HG03280 (cell line): ENCODE data around the gene MRPL3.
"Not testable (repeated sequence)": the region's sequence is repeated elsewhere in the genome, so short reads cannot be mapped to it uniquely, and the experiment has no call there.

ENCODE experiments used
- ATAC-seq: cut with Tn5 transposase; IDR thresholded peaks from one replicate; pipeline ENCODE4 v1.9.1; 2021; ENCODE audit warnings: mild to moderate bottlenecking, moderate library complexity; ENCODE audit not compliant: unreplicated experiment

MRPL3 gene

GRCh38 chr3:131501949-131502348, 822 bp downstream of the MRPL3 start:
- ATAC-seq: no peak

- ATAC-seq: no peak
Measured at GRCh38 chr3:131494706-131495105, 8.1 kb downstream of the MRPL3 start.

- ATAC-seq: no peak
Measured at GRCh38 chr3:131491775-131492174, 11.0 kb downstream of the MRPL3 start.

GRCh38 chr3:131491084-131491483, 11.7 kb downstream of the MRPL3 start:
- ATAC-seq: no peak

- not testable (repeated sequence) for ATAC-seq
Measured at GRCh38 chr3:131486545-131486944, 16.2 kb downstream of the MRPL3 start.

GRCh38 chr3:131485119-131485518, 17.7 kb downstream of the MRPL3 start:
- no peak for ATAC-seq

GRCh38 chr3:131484496-131485111, 18.2 kb downstream of the MRPL3 start:
- ATAC-seq: no peak

GRCh38 chr3:131480116-131480515, 22.7 kb downstream of the MRPL3 start:
- no peak for ATAC-seq

- ATAC-seq: no peak
Measured at GRCh38 chr3:131477813-131478212, 25.0 kb downstream of the MRPL3 start.

GRCh38 chr3:131474115-131474514, 28.7 kb downstream of the MRPL3 start:
- ATAC-seq: no peak

- no peak for ATAC-seq
Measured at GRCh38 chr3:131470377-131470776, 32.4 kb downstream of the MRPL3 start.

- no peak for ATAC-seq
Measured at GRCh38 chr3:131458653-131459052, 44.1 kb downstream of the MRPL3 start.

- no peak for ATAC-seq
Measured at GRCh38 chr3:131457220-131457619, 45.6 kb downstream of the MRPL3 start.

GRCh38 chr3:131454501-131454900, 48.3 kb downstream of the MRPL3 start:
- ATAC-seq: no peak

GRCh38 chr3:131453533-131453932, 49.2 kb downstream of the MRPL3 start:
- no peak for ATAC-seq

GRCh38 chr3:131447349-131447748, 55.4 kb downstream of the MRPL3 start:
- no peak for ATAC-seq

GRCh38 chr3:131444180-131444579, 58.6 kb downstream of the MRPL3 start:
- no peak for ATAC-seq

GRCh38 chr3:131439084-131439483, 63.7 kb downstream of the MRPL3 start:
- ATAC-seq: no peak

GRCh38 chr3:131435000-131435399, 67.8 kb downstream of the MRPL3 start:
- ATAC-seq: no peak

GRCh38 chr3:131432441-131432840, 70.3 kb downstream of the MRPL3 start:
- no peak for ATAC-seq

GRCh38 chr3:131431754-131432153, 71.0 kb downstream of the MRPL3 start:
- ATAC-seq: no peak

GRCh38 chr3:131427226-131427625, 75.5 kb downstream of the MRPL3 start:
- ATAC-seq: no peak

GRCh38 chr3:131421957-131422498, 80.7 kb downstream of the MRPL3 start:
- no peak for ATAC-seq
